HG03439 (cell line): Measurements from ENCODE around the gene ARHGAP15.
A peak's percentile ranks its signal among the peaks of the same experiment; 100 is the strongest.
"Not testable (repeated sequence)": the region's sequence is repeated elsewhere in the genome, so short reads cannot be mapped to it uniquely, and the experiment has no call there.

ENCODE experiments used
- ATAC-seq: cut with Tn5 transposase; IDR thresholded peaks from one replicate; pipeline ENCODE4 v1.9.1; 2021; ENCODE audit warnings: mild to moderate bottlenecking, moderate library complexity; ENCODE audit not compliant: unreplicated experiment

Gene ARHGAP15

DNA sequence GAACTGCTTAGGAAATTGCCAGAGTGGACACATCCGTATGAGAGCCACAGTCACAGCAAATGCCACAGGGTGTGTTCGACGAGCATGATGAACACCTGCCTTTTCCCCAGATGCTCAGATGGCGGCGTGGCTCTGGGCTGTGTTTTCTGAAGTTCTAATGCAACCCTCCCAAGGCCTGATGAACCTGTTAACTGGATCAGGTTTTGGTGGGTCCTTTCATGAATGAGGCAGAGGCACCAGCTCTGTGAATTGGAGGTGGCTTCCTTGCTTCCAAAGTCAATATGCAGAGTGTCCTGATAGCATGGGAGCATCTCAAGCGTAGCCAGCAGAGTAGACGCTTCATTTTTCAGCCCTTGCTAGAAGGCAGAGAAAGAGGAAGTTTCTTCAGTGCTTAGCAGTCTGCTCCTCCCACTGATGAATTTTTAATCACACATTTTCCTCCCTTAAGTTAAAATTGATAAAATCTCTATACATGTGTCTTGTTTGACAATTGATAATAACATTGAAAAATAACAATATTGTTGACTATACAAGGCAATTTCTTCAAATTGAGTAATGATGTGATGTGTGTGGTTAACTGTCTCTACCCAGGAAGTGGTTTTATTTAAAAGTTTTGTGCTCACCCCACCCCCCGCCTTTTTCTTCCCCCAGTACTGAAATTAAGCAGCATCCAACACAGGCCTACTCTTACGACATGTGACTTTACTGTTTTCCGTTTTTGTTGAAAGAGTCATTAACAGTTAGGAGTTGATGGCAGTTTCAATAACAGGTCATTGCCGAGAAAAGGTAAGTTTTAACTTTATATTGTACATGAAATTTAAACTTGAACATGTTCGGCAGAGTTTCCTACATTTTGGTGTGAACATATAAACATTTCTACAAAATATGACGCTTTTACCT lies at the start of gene ARHGAP15:
Gene ARHGAP15, plus strand, starts transcription at position 739 of the 900 bp plus-strand sequence.
- ATAC-seq = peak; percentile 90

DNA sequence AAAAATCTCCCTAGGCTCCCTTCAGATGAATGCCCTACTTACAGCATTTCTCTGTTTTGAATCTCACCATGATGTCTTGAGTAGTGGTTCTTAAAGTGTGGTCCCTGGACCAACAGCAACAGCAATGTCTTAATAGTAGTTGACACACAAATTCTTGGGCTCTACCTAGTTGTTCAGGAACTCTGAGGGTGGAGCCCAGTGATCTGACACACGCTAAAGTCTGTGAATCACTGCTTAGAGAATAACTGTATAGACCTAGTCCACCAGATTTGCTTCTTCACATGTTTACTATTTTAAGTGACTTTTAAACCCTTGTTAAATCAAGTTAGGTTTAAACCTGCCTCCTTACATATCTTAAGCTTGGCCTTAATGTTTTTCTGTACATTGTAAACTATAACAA lies 47.6 kb upstream of the ARHGAP15 start:
- ATAC-seq = no peak

DNA sequence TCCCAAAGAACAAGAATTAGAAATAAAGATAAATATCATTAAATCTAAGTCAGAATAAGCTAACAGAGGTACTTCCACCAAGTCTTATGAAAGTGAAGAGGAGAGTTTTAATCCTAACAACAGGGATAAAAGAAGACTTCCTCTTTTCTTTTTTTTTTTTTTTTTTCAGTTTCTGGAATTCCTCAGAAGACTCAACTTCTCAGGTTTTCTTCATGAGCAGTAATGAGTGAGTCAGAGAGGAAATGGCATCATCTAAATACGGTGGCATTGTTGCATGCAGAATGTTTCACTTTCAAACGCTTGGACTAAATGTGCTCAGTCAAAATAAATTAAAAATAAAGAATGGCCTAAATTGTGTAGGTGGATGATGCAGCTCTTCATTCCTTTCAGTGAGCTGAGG lies 45.6 kb upstream of the ARHGAP15 start:
- no peak for ATAC-seq

DNA sequence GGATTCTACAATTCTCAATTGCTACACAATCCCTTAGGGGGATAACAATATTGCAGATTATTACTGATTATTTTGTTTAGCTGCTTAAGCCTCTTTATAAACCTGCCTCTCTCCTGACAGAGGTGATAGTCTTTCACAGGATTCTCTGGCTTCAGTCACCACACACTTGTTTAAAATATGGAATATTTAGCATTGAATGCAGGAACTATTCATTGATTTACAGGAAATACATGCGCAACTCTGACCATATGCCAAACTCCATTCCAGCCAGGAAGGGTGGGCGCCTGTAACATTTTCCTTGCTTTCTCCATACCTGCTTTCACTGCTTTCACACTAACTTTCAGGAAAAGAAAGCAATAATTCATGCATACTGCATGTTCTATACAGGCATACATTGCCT lies 44.8 kb upstream of the ARHGAP15 start:
- ATAC-seq = no peak

DNA sequence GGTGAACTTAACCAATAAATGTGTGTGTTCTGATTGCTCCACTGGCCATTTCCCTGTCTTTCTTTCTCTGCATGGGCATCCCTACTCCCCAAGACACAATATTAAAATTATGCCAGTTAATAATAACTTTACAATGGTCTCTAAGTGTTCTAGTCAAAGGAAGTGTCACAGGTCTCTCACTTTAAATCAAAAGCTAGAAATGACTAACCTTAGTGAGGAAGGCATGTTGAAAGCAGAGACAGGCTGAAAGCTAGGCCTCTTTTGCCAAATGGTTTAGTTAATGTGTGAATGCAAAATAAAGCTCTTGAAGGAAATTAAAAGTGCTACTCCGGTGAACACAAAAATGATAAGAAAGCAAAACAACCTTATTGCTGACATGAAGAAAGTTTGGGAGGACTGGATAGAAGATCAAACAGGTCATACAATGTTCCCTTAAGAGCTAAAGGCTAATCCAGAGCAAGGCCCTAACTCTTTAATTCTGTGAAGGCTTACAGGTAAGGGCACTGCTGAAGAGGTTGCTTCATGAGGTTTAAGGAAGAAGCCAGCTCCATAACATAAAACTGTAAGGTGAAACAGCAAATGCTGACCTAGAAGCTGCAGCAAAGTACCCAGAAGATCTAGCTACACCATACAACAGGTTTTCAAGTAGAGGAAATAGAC lies 44.0 kb upstream of the ARHGAP15 start:
- peak; percentile 57 for ATAC-seq

DNA sequence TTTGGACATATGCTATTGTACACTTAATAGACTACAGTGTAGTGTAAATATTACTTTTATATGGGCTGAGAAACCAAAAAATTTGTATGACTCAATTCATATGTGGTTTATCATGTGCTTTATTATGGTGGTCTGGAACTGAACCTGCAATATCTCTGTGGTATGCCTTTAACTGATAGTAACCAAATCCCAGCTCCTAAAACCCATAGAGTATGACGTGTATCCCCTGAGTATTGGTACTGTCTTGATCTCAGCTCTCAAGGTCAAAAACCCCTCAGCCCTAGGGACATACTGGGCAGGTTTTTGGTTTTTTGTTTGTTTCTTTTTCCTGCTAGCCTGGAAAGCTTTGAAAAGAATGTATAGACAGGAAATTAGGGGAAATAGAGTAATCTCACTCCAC lies 42.2 kb upstream of the ARHGAP15 start:
- ATAC-seq = no peak

DNA sequence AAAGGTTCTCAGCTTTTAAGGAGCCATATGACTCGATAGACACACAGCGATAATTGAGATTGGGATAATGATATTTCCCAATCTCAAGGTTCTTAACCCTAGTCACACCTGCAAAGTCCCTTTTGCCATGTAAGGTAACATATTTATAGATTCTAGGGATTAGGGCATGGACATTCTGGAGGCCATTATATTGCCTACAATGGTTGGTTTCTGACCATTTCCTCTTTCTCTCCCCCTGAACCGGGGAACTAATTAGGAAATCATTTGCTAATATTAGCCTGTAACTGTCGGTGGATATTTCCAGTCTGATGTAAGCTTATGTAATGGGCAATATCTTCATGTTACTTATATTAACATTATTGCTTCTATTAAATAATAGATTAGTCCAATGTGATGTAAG lies 40.8 kb upstream of the ARHGAP15 start:
- ATAC-seq = no peak

DNA sequence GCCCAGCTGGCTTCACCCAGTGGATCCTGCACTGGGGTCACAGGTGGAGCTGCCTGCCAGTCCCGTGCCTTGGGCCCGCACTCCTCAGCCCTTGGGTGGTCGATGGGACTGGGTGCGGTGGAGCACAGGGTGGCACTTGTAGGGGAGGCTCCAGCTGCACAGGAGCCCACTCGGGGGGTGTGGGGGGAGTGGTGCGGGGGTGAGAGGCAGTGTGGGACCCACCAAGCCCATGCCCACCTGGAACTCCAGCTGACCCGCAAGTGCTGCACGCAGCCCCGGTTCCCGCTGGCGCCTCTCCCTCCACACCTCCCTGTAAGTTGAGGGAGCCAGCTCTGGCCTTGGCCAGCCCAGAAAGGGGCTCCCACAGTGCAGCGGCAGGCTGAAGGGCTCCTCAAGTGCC lies 39.7 kb upstream of the ARHGAP15 start:
- not testable (repeated sequence) for ATAC-seq

DNA sequence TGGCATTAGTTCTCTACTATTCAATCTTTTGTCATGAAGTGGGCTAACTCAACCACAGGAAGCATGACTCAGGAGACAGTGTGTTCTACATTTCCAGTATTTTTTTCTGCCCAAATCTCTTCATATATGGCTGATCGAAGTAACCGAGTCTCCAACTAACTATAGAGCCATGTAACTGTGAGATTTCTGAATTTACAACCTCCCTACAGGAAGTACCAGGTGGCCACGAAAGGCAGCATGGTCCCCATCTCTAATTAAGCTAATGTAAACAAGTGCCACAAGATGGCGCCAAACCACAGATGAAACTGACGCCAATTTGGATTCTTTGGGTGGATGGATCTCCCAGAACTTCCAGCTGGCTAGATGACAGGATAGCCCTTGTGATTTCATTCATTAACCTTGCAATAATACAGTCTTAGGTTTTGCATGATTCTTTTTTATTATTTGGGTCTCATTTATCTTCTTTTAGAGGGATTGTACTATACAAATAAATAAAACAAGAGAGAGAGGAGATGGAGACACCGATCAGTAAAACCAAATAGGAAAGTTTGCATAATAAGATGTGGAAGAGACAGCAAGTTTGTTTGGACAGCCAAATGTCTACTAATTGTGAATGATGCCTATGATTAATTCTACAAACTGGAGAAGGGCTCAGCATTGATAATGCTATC lies 18.3 kb upstream of the ARHGAP15 start:
- ATAC-seq = peak; percentile 83

DNA sequence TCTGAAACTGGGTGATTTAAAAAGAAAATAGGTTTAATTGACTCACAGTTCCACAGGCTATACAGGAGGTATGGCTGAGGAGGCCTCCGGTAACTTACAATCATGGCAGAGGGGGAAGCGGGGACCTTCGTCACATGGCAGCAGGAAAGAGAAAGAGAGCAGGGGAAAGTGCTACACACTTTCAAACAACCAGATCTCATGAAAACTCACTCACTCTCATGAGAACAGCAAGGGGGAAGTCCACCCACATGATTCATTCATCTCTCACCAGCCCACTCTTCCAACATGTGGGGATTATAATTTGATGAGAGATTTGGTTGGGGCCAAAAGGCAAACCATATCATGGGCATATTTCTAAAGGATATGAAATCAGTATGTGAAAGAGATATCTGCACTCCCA lies 12.0 kb upstream of the ARHGAP15 start:
- ATAC-seq = no peak

DNA sequence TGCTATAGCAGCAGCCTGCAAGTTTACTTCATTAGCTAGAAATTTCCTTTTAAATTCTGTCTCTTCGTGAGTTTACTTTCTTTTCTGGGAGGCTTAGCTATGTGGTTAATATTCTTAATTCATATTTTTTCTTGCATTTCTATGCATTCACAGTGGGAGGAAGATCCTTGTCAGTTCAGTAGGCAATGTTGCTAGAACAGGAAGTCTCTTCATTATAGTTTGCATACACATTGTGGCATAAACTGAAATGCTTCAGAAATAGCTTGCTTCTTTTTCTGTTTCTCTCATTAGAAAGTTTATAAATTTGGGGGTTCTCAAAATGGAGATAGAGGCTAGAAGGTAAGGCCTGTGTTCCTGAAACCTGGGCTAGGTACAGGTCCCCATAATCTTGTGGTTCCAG lies 8.1 kb upstream of the ARHGAP15 start:
- no peak for ATAC-seq

DNA sequence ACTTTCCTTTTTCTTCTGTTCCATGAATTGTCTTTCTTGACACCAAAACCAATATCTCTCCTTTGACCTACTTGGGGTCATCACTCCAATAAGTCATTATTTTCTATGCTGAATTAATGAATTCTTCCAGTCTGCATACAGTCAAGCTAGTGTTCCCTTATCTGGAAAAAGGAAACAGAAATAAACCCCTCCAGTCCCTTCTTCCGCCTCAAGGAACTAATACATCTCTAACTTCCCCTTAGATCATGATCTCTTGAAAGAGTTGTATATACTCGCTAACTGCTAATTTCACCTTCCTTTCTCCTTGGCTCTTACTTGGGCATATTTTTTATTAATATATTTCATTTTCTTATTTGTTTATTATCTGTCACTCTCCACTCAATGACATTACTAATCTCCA lies 7.3 kb upstream of the ARHGAP15 start:
- no peak for ATAC-seq

DNA sequence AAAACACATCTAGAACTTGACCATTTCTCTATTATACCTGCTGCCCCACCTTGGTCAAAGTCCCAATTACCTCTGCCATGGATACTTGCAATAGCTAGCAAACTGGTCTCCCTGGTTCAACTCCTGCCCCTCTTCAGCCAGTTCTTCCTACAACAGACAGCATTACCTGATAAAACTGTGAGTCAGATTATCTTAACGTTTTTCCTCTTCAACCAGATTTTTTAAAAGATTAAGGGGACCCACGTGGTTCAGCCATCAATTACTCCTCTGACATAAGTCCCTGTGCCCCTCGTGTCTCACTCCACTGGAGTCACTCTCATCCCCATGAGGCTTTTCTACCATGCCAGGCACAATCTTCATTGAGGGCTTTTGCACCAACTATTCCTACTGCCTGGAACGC lies 5.3 kb upstream of the ARHGAP15 start:
- ATAC-seq = no peak

DNA sequence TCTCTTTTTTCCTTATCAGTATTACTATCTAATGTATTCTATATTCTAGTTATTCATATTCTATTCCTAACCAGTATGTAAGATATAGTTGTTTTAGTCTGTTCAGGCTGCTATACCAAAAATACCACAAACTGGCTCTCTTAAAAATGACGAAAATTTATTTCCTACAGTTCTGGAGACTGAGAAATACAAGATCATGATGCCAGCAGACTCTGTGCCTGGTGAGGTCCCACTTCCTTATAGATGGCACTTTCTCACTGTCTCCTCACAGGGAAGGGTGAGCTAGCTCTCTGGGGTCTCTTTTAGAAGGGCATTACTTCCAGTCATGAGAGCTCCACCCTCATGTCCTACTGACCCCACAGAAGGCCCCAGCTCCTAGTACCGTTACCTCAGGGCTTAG lies 4.8 kb upstream of the ARHGAP15 start:
- no peak for ATAC-seq

DNA sequence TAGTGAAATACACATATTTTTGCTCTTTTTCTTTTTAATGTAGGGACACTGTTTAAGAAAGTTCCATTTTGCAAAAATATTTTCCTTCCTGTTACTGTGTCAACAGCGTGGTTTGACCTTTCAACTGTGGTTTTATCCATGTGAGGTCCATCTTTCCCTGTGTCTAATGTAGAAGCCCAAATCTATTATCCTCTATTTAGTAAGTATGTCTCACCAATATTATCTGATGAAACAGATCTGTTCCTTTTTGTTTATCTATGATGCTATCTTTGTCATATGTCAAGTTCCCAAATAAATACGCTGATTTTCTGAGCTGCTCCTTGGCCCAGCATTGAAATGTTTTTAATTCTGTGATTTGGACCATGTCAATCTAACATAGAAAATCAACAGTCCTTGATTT lies 3.5 kb upstream of the ARHGAP15 start:
- ATAC-seq = no peak

DNA sequence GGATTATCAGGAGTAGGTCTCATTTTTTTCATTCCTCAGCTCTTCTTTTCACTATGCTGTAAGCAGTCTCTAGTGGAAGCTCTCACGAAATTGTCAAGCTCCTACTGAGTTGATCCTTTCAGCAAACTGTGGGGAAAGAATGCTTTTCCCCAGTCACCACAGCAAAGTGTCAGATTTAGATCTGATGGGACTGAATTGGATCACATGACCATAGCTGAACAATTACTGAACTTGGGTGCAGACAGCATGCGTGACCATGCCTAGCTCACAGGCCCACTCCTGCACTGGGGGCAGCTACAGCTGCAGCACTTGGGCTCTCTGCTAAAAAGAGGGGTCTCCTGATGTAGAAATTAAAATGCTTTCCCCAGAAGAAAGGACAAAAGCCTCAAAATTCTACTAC lies 3.1 kb downstream of the ARHGAP15 start:
- ATAC-seq = no peak

DNA sequence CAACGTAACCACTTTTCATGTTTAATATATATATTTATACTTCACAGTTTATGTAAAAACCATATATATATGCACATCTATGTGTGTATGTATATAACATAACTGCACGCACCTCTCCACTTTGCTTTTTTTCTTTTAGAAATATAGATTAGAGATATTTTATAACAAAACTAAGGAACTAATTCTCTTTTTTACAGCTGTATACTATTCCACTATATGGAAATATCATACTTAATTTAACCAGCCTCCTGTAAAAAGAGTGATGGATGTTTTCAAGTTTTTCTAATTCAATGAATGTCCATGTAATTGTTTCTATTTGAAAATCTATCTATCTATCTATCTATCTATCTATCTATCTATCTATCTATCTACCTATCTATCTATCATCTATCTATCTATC lies 4.6 kb downstream of the ARHGAP15 start:
- no peak for ATAC-seq

DNA sequence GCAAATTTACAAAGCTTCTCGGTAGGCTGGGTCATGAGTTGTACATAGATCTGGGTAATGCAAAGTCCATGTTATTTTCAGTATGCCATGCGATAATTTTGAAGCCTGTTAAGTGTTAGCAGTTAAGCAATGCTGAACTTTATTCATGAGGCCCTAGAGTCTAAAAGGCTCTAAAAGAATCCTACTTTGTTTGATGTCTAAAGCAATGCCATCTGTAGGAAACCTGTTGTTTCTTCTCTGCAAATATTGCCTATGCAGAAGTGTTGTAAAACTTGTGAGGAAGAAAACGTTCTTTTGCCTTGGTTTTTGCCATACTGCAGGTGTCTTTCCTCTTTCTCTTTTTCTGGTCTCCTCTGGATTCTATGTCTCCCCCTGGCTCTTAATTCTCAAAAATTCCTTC lies 9.1 kb downstream of the ARHGAP15 start:
- no peak for ATAC-seq

DNA sequence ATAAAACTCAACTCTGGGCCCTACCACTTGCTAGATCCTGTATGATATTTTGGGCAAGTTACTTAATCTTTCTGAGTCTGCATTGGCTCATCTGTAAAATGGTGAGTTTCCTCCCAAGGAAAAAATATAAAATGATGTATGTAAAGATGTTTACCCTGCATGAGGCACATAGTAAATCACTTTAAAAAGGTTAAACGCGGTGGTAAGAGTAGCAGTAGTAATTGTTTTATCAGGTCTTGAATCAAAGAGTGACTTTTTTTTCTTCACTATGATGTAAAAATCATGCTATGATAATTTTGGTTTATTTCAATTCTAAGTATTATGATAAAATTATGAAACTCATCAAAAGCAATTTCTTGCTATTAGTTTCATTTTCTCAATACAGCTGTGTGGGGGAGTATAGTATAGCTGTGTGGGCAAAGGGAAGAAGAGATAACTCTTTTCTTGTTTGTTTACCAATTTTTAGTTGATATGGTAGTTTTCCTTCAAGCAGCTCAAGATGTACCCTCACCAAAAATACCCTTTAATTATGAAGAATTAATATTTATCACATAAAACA lies 10.7 kb downstream of the ARHGAP15 start:
- peak; percentile 36 for ATAC-seq

DNA sequence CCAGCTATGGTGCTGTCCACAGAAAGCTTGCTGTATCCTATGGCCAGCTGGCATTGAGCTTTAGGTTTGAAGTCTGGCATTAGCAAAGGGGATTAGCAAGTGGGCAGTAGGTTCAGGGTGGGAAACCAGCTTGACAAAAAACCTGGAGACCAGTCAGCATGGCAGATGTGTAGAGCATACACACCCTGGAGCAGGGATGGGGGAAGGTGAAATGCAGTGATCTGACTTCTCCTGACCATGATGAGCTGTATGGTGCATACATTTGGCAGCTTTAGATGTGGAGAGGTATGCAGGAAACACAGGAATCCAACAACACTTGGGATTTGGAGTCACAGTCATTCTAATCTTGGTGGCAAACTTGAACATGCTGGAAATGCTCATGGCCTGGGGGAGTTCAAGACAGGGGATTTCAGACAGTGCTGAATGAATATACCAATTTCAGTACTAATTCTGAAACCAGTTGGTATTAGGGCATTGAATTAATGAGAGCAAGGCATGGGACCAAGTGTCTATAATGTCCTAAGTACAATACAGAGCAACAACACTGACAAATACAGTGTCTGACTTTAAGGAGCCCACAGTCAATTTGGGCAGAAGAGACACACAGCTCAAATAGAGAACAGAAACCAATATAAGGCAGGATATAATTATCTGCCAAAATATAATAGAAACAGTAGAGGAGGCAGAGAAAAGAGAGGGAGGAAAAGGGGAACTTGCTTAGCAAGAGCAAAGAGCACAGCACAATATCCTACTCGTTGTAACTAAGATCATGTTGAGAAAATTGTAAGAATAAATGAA lies 11.8 kb downstream of the ARHGAP15 start:
- peak; percentile 64 for ATAC-seq

DNA sequence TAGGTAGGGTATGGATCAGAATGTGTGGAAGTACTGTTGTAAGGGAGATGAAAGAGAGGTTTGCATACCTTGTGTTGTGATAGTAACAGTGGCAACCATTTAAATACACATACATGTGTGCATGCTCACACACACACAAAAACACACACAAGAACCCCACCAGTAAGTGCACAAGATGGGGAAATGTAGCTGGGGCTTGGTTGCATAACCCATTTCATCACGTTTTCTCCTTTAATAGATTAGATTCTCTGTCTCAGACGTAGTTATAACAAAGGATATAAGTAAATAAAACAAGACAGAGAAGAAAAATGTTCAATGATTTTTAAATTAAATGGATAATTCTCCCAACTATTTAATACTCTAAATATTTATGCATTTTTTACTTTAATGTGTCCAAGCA lies 13.4 kb downstream of the ARHGAP15 start:
- ATAC-seq = no peak
